Measurements from ENCODE around the gene DENND5A.
A peak's percentile ranks its signal among the peaks of the same experiment; 100 is the strongest.

The DENND5A gene

DNA sequence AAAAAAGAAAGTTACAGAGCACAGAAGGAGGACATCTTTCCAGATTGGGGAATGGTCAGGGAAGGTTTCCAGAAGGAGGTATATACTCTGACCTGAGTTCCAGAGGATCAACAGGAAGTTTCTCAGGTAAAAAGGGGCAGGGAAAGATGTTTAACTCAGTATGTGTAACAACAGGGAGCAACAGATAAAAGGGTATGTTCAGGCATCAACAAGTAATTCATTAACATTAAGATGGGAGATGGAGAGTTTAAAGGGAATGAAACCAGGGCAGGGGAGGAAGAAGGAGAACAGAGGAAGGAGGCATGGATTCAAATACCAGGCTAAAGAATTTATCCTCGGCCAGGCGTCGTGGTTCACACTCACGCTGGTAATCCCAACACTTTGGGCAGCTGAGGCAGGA lies 2.5 kb upstream of the DENND5A start:
- Histone ChIP-seq H3K79me2 (ENCODE audit: control insufficient read depth, insufficient read depth, low read length) (peaks cover 18% of the 10 kb centered on the region), H4K8ac (ENCODE audit: low read depth, low read length) (no peak overlapping the region), H3K23ac (ENCODE audit: low read length) (no peak overlapping the region), H3K27me3 (ENCODE audit: insufficient read depth, low read length, poor library complexity) (no peaks in the 10 kb centered on the region), H3K4me1 (ENCODE audit: control insufficient read depth, low read depth, low read length) (no peaks in the 10 kb centered on the region), H3K9ac (ENCODE audit: low read length) (no peak overlapping the region), H3K4me2 (ENCODE audit: low read length) (no peak overlapping the region), H3K18ac (ENCODE audit: low read length) (no peak overlapping the region), H3K79me1 (ENCODE audit: low read length) (peaks cover 1% of the 10 kb centered on the region), H3K36me3 (ENCODE audit: control insufficient read depth, insufficient read depth, low read length) (no peaks in the 10 kb centered on the region), H2BK5ac (ENCODE audit: low read length) (no peak overlapping the region), H4K5ac (ENCODE audit: low read length) (no peak overlapping the region), H3K4ac (ENCODE audit: low read depth, low read length) (no peak overlapping the region), H3K4me3 (ENCODE audit: low read length) (no peak overlapping the region), H3K56ac (ENCODE audit: low read length) (no peak overlapping the region), H3K27ac (ENCODE audit: low read depth, low read length) (no peak overlapping the region), H2BK120ac (ENCODE audit: low read depth, low read length) (no peak overlapping the region), H2BK15ac (replicated peaks; ENCODE audit: low read depth) (no peak overlapping the region), H2AK5ac (ENCODE audit: low read length) (no peak overlapping the region)
- DNase-seq, result peak; percentile 39
- no CpG with 5 or more reads among the region's 4 CpGs for WGBS (ENCODE audit: extremely low coverage, insufficient coverage, low lambda C conversion rate)

DNA sequence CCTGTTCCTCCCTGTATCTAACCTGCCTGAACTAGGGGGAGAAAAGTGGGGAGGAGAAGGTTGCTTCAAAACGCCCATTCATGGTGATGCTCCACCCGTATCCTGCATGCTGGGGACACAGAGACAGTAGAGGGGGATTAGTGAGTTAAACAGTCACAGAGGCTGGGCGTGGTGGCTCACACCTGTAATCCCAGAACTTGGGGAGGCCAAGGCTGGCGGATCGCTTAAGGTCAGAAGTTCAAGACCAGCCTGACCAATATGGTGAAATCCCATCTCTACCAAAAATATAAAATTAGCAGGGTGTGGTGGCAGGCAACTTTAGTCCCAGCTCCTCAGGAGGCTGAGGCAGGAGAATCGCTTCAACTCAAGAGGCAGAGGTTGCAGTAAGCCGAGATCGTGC lies 1.8 kb upstream of the DENND5A start:
- Histone ChIP-seq H2BK15ac (replicated peaks; ENCODE audit: low read depth) (no peak overlapping the region), H3K79me2 (ENCODE audit: control insufficient read depth, insufficient read depth, low read length) (peaks cover 23% of the 10 kb centered on the region), H3K9ac (ENCODE audit: low read length) (no peak overlapping the region), H3K79me1 (ENCODE audit: low read length) (peaks cover 1% of the 10 kb centered on the region), H3K56ac (ENCODE audit: low read length) (no peak overlapping the region), H4K5ac (ENCODE audit: low read length) (no peak overlapping the region), H2BK5ac (ENCODE audit: low read length) (no peak overlapping the region), H3K4me1 (ENCODE audit: control insufficient read depth, low read depth, low read length) (no peaks in the 10 kb centered on the region), H4K8ac (ENCODE audit: low read depth, low read length) (no peak overlapping the region), H2BK120ac (ENCODE audit: low read depth, low read length) (no peak overlapping the region), H3K23ac (ENCODE audit: low read length) (no peak overlapping the region), H3K27ac (ENCODE audit: low read depth, low read length) (no peak overlapping the region), H3K18ac (ENCODE audit: low read length) (no peak overlapping the region), H3K36me3 (ENCODE audit: control insufficient read depth, insufficient read depth, low read length) (no peaks in the 10 kb centered on the region), H3K4me3 (ENCODE audit: low read length) (no peak overlapping the region), H2AK5ac (ENCODE audit: low read length) (no peak overlapping the region), H3K4me2 (ENCODE audit: low read length) (no peak overlapping the region), H3K4ac (ENCODE audit: low read depth, low read length) (no peak overlapping the region), H3K27me3 (ENCODE audit: insufficient read depth, low read length, poor library complexity) (no peaks in the 10 kb centered on the region)
- DNase-seq, result no peak
- no CpG with 5 or more reads among the region's 8 CpGs for WGBS (ENCODE audit: extremely low coverage, insufficient coverage, low lambda C conversion rate)

DNA sequence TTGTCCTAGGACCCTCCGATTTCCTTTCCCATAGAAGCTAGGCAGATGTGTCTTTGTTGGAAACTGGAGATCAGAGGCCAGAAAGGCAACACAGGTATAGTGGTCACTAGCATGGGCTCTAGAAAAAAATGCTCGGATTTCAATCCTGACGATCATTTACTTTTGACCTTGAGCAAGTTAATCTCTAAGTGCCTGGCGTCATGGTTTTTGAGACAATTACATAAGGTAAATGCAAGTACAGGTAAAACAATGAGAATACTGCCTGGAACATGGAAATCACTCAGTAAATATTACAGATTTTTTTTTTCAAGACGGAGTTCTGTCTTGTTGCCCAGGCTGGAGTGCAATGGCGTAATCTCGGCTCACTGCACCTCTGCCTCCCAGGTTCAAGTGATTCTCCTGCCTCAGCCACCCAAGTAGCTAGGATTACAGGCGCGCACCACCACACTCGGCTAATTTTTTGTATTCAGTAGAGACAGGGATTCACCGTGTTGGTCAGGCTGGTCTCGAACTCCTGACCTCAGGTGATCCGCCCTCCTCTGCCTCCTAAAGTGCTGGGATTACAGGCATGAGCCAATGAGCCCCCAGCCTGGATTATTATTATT lies 1.1 kb upstream of the DENND5A start:
- H3K4me2 ChIP-seq (ENCODE audit: low read length), result peak overlapping the region; percentile 47
- no peak overlapping the region for H2BK120ac ChIP-seq (ENCODE audit: low read depth, low read length)
- peak overlapping the region; percentile 96 for H3K56ac ChIP-seq (ENCODE audit: low read length)
- no peak overlapping the region for H4K8ac ChIP-seq (ENCODE audit: low read depth, low read length)
- peak overlapping the region; percentile 33 for H3K18ac ChIP-seq (ENCODE audit: low read length)
- no peak overlapping the region for H2AK5ac ChIP-seq (ENCODE audit: low read length)
- peaks cover 1% of the 10 kb centered on the region for H3K79me1 ChIP-seq (ENCODE audit: low read length)
- no peak overlapping the region for H2BK15ac ChIP-seq (replicated peaks; ENCODE audit: low read depth)
- no peak overlapping the region for H2BK5ac ChIP-seq (ENCODE audit: low read length)
- peak overlapping the region; percentile 93 for H3K9ac ChIP-seq (ENCODE audit: low read length)
- no peaks in the 10 kb centered on the region for H3K4me1 ChIP-seq (ENCODE audit: control insufficient read depth, low read depth, low read length)
- peaks cover 28% of the 10 kb centered on the region for H3K79me2 ChIP-seq (ENCODE audit: control insufficient read depth, insufficient read depth, low read length)
- H4K5ac ChIP-seq (ENCODE audit: low read length), result no peak overlapping the region
- H3K23ac ChIP-seq (ENCODE audit: low read length), result no peak overlapping the region
- H3K4me3 ChIP-seq (ENCODE audit: low read length), result no peak overlapping the region
- H3K36me3 ChIP-seq (ENCODE audit: control insufficient read depth, insufficient read depth, low read length), result no peaks in the 10 kb centered on the region
- no CpG with 5 or more reads among the region's 13 CpGs for WGBS (ENCODE audit: extremely low coverage, insufficient coverage, low lambda C conversion rate)
- no peak for DNase-seq
- H3K27ac ChIP-seq (ENCODE audit: low read depth, low read length), result no peak overlapping the region
- H3K4ac ChIP-seq (ENCODE audit: low read depth, low read length), result no peak overlapping the region
- no peaks in the 10 kb centered on the region for H3K27me3 ChIP-seq (ENCODE audit: insufficient read depth, low read length, poor library complexity)

DNA sequence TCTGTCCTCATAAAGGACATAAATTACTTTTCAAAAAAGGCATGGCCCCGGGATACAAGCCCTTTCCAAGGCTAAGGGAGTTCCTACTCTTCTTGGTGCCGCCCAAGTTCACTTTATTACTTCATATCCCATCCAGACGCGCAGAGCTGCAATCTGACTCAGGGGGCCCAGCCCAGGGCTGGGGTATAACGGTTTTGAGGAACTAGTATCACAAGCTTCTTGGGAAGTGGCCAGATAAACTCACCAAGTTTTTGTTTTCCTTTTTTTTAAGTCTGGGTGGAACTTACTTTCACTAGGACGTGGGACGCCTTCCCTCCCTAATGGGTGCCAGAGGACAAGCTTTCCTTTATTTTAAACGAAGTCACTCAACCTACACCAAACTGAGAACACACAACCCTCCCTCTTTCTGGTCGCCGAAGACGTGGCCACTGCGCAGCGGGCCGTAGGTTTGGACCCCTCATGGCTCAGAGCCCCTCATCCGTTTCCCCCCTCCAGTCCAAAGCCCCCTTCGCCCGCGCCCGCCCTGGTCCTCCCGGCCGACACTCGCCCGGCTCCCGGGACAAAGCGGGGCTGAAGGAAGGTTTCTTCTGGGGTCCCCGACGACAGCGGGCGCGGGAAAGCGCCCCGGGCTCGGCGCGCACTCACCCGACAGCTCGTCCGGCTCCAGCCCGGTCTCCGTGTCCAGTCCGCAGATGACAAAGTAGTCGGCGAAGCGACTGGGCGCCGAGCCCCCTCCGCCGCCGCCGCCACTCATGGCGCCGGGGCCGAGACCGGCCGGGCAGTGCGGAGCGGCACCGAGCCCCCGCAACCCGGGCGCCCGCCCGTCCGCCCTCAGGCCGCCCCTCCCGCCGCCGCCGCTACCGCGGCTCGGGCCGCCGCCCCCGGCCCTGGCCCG lies 587 bp downstream of the DENND5A start:
- peak overlapping the region; percentile 96 for H3K18ac ChIP-seq (ENCODE audit: low read length)
- peak overlapping the region; percentile 93 for H3K9ac ChIP-seq (ENCODE audit: low read length)
- no peak overlapping the region for H2BK5ac ChIP-seq (ENCODE audit: low read length)
- H3K4me2 ChIP-seq (ENCODE audit: low read length), result peak overlapping the region; percentile 98
- H3K4ac ChIP-seq (ENCODE audit: low read depth, low read length), result peak overlapping the region; percentile 83
- H4K8ac ChIP-seq (ENCODE audit: low read depth, low read length), result no peak overlapping the region
- peak overlapping the region; percentile 93 for H3K4me3 ChIP-seq (ENCODE audit: low read length)
- H2BK15ac ChIP-seq (replicated peaks; ENCODE audit: low read depth), result no peak overlapping the region
- peak; percentile 40 for DNase-seq
- no peak overlapping the region for H4K5ac ChIP-seq (ENCODE audit: low read length)
- H3K79me2 ChIP-seq (ENCODE audit: control insufficient read depth, insufficient read depth, low read length), result peaks cover 45% of the 10 kb centered on the region
- no peaks in the 10 kb centered on the region for H3K27me3 ChIP-seq (ENCODE audit: insufficient read depth, low read length, poor library complexity)
- H2AK5ac ChIP-seq (ENCODE audit: low read length), result peak overlapping the region; percentile 69
- H3K79me1 ChIP-seq (ENCODE audit: low read length), result peaks cover 1% of the 10 kb centered on the region
- no peak overlapping the region for H2BK120ac ChIP-seq (ENCODE audit: low read depth, low read length)
- peak overlapping the region; percentile 96 for H3K56ac ChIP-seq (ENCODE audit: low read length)
- H3K27ac ChIP-seq (ENCODE audit: low read depth, low read length), result peak overlapping the region; percentile 67
- no peak overlapping the region for H3K23ac ChIP-seq (ENCODE audit: low read length)
- WGBS (ENCODE audit: extremely low coverage, insufficient coverage, low lambda C conversion rate), result no CpG with 5 or more reads among the region's 76 CpGs
- no peaks in the 10 kb centered on the region for H3K4me1 ChIP-seq (ENCODE audit: control insufficient read depth, low read depth, low read length)
- H3K36me3 ChIP-seq (ENCODE audit: control insufficient read depth, insufficient read depth, low read length), result no peaks in the 10 kb centered on the region

DNA sequence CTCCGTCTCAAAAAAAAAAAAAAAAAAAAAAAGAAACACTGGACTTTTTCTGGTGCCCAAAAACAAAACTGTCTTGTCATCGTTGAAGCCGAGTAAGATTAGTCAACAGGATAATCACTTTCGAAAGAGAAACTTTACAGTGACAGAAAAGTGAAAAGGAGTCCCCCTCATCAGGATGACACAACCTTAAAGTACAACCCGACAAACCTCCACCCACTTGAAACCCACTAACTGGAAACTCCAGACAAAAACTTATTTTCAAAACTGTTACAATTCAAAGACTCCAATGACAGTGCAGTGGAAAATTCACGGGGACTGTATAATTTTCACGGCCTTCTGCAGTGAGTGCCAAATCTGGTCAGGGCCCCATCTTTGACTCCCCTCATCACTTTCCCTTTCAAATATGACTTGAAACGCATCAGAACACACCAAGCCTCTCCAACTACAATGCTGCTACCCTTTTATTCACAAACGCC lies 1.3 kb downstream of the DENND5A start:
- no peak for DNase-seq

More for the DNA sequence above, 1.3 kb downstream of the DENND5A start:
- H3K18ac ChIP-seq (ENCODE audit: low read length), result peak overlapping the region; percentile 41
- H4K8ac ChIP-seq (ENCODE audit: low read depth, low read length), result no peak overlapping the region
- H3K79me2 ChIP-seq (ENCODE audit: control insufficient read depth, insufficient read depth, low read length), result peaks cover 49% of the 10 kb centered on the region
- WGBS (ENCODE audit: extremely low coverage, insufficient coverage, low lambda C conversion rate), result no CpG with 5 or more reads among the region's 9 CpGs
- no peaks in the 10 kb centered on the region for H3K4me1 ChIP-seq (ENCODE audit: control insufficient read depth, low read depth, low read length)
- H4K5ac ChIP-seq (ENCODE audit: low read length), result no peak overlapping the region
- H3K9ac ChIP-seq (ENCODE audit: low read length), result peak overlapping the region; percentile 93
- H3K4me3 ChIP-seq (ENCODE audit: low read length), result peak overlapping the region; percentile 93
- no peak overlapping the region for H2BK120ac ChIP-seq (ENCODE audit: low read depth, low read length)
- no peaks in the 10 kb centered on the region for H3K36me3 ChIP-seq (ENCODE audit: control insufficient read depth, insufficient read depth, low read length)
- peak overlapping the region; percentile 96 for H3K56ac ChIP-seq (ENCODE audit: low read length)
- no peak overlapping the region for H3K23ac ChIP-seq (ENCODE audit: low read length)
- no peak overlapping the region for H2BK15ac ChIP-seq (replicated peaks; ENCODE audit: low read depth)
- peak overlapping the region; percentile 98 for H3K4me2 ChIP-seq (ENCODE audit: low read length)
- H2AK5ac ChIP-seq (ENCODE audit: low read length), result no peak overlapping the region
- no peak overlapping the region for H3K27ac ChIP-seq (ENCODE audit: low read depth, low read length)
- H3K27me3 ChIP-seq (ENCODE audit: insufficient read depth, low read length, poor library complexity), result no peaks in the 10 kb centered on the region
- no peak overlapping the region for H3K4ac ChIP-seq (ENCODE audit: low read depth, low read length)
- H3K79me1 ChIP-seq (ENCODE audit: low read length), result peaks cover 1% of the 10 kb centered on the region
- H2BK5ac ChIP-seq (ENCODE audit: low read length), result no peak overlapping the region
